CD1c-positive myeloid dendritic cell (primary cell): ENCODE data around the gene CCDC136.

Source experiments
- DNase-seq: peaks from one replicate; pipeline ENCODE4 v3.0.0-alpha.2; 2016; ENCODE audit errors: extremely low spot score

Gene CCDC136

DNA sequence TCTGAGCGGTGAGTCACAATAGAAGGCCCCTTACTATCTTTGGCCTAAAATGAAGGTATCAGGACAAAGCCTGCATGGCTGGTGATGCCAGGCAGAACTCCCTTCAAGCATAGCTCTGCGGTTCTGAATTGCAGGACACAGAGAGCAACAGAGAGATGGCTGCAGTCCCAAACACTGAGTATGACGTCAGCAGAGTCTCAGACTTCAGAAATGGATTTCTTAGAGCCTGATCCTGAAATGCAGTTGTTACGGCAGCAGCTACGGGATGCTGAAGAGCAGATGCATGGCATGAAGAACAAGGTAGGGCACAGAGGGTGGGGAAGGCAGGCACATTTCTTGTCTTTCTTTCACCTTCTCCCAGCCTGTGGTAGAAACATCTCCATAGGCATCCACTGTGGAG lies 13.5 kb downstream of the CCDC136 start:
- DNase-seq, result no peak

DNA sequence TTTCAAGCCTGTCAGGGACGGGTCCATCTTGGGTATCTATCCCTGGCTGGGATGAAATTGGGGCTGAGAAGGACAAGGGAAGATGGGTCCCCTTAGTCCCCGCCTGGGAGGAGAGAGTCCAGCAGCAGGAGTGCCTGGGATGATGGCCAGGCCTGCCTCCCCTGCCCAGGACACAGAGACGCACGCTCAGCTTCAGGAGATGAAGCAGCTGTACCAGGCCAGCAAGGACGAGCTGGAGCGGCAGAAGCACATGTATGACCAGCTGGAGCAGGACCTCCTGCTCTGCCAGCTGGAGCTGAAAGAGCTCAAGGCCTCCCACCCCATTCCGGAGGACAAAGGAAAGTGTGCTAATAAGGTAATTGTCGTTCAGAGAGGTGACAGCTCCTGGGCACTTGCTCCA lies 15.4 kb downstream of the CCDC136 start:
- DNase-seq, result no peak

DNA sequence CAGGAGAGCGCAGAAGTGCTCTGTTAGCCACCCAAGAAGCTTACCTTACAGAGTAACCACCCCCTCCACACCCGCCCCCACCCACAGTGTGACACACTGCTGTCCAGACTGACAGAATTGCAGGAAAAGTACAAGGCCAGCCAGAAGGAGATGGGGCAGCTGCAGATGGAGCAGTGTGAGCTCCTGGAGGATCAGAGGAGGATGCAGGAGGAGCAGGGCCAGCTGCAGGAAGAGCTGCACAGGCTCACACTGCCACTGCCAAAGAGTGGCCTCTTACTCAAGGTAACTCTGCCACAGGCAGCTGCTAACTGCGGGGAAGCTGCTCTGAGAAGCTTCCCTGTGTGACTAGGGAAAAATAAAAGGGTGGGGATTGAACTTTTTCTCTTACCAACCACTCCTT lies 17.6 kb downstream of the CCDC136 start:
- DNase-seq, result no peak

DNA sequence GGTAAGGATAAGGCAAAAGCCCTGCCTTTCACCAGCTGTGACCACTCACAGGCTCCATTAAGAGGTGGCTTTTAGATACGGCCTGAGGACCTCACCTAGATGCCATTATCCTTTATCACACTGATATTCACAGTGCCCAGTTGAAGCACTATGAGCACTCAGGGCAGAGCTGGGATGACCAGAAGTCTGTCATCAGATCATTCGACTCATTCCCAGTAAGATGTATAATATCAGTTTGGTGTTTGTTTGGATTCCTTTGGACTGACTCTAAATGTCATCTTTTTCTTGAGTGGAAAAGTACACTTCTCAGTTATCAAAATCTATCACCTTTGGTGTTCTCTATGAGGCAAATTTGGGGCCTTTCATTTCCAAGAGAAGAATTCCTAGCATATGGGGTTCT lies 18.7 kb downstream of the CCDC136 start:
- no peak for DNase-seq

DNA sequence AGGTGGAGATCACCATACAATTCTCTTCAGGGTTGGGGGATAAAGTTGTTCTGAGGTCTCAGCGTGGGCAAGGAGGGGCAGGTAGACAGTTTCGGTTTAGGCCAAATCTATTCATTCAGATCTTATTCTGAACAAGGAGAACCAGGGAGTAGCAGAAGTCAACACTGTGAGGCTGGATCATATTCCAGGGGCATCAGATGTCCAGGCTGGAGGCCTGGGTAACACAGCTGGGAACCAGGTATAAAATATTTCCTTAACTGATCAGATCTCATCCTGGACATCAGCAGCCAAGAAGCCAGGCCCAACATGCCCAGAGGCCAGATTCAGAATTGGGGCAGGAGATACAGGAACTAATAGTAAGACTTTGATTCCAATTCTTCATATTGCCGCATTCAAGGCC lies 19.2 kb downstream of the CCDC136 start:
- no peak for DNase-seq

DNA sequence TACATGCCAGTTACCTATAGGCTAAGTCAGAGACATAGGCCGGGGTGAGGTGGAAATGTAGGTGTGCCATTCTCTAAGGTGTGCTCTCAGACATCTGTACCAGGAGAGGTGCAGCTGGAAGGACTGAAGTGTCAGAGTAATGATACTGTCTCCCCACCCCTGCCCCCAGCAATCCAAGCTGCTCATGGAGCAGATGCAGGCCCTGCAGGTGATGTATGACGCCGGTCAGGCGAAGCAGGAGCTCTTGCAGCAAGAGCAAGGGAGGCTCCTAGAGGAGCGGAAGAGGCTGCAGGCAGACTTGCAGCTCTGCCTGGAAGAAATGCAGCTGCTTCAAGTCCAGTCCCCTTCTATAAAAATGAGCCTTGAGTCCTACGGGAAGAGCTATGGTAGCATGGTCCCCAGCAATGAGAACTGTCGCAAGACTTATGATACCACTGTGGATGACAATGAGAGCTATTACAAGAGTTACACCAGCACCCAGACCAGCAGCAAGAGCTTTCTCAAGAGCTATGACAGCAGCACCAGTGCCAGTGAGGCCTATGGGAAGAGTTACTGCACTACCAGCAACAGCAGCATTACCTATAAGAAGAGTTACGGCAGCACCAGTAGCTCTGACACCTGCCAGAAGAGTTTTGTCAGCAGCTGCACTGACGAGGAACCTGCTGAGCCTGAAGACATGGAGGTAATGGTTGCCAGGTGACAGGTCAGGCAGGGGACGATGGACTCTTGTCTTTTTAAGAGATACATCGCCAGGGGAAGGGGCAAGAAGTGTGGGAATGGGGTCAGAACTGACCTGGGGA lies 20.1 kb downstream of the CCDC136 start:
- no peak for DNase-seq

DNA sequence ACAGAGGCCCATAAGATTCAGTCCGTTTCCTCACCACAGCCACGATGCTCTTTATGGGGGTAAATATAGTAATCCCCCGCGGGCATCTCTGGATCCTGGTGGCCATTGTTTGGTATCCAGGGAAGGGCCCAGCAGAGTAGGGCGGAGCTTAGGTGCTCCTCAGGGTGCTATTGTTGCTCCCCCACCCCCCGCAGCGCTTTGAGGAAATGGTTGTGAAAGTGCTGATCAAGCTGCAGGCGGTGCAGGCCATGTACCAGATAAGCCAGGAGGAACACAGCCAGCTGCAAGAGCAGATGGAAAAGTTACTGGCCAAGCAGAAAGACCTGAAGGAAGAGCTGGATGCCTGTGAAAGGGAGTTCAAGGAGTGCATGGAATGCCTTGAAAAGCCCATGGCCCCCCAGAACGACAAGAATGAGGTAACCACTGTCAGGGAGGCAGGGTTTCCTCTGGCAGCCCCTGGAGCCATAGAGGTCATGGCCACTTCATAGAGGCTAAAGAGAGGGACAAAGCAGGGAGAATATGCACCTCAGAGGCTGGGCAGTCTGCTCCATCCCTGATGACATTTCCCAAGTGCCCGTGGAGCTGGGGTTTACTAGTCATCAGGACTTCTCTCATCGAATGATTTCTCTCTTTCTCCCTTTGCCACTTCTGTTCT lies 20.9 kb downstream of the CCDC136 start:
- DNase-seq, result peak; percentile 22

DNA sequence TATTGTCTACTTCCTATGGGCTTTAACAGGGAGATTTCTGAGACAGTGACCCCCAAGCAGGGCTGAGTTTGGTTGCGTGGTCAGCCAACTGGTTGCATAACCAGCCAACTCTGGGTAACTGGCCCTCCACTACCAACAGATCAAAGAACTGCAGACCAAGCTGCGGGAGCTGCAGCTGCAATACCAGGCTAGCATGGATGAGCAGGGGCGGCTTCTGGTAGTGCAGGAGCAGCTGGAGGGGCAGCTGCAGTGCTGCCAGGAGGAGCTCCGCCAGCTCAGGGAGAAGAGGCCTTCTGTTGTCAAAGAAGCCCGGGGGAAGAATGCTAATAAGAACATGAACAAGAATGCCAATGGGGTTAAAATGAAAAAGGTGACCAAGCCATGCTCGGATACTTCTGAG lies 22.7 kb downstream of the CCDC136 start:
- no peak for DNase-seq

DNA sequence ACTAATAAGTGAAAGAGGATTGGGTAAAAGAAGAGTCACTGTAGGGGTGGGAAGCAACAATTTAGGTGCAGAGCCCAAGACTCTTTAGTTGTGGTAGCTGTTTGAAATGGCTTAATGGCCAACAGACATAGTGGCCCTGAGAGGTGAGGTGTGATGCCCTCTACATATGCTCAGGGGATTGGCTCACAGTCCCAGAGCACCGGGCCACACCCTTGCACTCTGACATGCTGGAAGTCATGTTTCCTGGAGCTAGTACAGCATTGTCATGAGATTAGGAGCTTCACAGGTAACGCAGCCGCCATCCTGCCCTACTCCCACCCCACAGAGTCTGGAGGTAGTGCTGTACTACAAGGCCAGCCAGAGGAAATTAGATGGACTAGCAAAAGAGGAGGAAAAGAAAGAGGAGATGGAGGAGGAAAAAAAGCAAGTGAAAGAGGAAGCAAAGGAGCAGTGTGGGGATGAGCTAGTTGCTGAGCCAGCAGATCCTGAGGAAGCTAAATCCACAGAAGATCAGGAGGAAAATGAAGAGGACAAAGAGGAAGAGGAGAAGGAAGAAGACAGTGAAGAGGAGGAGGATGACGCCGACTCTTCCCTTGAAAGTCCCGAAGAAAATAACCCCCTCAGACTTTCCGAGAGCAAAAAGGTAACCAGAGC lies 23.6 kb downstream of the CCDC136 start:
- DNase-seq, result peak; percentile 29

DNA sequence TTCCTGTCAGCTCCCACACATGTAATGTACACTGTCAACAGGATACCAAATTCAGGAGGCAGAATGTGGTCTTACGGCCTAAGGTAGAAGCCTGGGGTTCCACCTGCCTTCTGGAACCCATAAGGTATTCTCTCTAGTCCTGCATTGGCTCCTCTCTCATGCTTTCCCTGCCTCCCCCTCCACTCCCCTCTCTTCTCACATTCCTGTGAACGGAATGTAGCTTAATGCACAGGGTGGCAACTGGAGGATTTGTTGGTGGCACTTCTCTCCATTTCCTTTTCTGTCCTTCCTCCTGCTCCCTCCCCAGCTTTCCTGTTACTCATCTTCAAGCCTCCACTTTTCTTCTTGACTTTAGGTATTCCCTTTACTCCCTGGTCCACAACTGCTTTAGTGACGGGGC lies 26.9 kb downstream of the CCDC136 start:
- no peak for DNase-seq

DNA sequence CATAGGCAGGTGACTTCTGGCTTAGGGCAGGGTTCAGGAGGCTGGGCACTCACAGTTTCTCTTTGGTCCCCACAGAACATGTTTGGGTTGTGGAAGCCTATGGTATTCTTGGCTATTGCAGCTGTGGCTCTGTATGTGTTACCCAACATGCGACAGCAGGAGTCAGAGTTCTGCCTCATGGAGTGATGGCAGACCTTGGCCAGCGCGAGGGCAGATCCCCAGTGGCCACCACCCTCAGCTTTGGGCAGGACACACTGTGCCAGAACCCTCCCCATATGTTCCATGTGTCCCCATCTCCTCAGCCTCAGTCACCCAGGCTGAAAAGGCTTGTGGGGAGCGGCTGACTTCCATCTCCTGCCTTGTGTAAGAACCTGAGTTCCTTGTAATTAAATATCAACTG lies 30.0 kb downstream of the CCDC136 start:
- DNase-seq, result no peak

DNA sequence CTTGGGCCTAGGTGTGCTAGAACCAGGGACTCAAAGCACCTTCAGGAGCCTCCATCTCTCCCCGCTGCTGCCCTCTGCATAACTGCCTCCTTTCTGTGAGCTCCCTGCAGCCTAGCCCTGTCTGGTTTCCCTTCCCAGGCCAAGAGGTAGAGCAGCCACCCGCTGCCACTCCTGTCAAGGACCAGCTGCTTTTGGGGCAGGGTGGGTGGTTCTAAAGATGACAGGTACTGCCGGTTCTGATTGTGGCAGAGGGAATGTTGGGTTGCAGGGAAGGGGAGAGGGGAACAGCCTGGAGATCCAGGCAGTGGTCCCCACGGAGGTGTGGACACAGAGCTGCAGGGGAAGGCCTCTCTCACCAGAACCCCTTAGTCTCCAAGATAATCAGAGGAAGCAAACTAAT lies 34.7 kb downstream of the CCDC136 start:
- DNase-seq, result no peak

DNA sequence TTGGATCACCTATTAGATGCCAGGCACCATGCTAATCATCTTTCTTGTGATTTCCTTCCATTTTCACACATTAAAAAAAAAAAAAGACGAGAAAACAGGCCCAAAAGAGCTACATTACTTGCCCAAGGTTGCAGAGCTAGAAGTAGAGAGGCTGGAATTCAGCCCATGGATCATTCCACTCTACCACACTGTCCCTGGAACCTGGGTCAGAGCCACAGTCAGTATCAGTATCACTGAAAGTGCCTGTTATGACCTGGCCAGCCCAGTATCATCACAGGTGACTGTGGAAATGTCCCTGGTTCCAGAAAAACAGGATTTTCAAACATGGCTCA lies 35.1 kb downstream of the CCDC136 start:
- no peak for DNase-seq

DNA sequence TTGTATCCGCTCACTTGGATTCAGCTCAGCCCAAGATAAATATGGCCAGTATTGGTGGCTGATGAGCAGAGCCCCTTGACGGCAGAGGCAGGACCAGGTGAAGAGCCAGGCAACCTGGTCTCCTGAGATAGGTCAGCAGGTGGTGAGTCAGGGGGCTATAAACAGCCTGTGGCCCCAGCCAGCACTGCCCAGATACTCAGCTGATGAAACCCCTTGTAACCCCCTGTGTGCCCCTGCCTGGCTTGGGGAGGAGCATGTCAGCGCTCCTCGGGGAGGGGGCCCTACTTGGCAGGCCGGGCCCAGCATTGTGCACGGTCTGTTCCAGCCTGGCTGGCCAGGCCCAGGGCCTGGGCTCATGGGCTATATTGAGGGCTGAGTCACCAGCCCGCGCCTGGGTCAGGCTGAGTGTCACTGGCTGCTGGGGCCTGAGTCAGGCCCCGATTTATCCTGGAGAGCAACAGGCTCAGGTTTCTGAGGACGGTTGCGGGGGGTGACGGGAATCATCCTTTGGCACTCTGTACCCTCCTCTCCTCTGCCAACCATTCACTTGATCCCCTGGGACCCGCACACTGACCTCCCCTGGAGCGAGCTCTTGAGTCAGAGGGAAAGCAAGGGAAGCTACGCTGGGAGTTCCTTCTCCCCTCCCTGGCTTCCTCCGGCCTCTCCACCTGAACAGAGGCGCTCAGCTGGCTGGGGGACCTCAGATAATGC lies 35.6 kb downstream of the CCDC136 start:
- DNase-seq, result no peak

DNA sequence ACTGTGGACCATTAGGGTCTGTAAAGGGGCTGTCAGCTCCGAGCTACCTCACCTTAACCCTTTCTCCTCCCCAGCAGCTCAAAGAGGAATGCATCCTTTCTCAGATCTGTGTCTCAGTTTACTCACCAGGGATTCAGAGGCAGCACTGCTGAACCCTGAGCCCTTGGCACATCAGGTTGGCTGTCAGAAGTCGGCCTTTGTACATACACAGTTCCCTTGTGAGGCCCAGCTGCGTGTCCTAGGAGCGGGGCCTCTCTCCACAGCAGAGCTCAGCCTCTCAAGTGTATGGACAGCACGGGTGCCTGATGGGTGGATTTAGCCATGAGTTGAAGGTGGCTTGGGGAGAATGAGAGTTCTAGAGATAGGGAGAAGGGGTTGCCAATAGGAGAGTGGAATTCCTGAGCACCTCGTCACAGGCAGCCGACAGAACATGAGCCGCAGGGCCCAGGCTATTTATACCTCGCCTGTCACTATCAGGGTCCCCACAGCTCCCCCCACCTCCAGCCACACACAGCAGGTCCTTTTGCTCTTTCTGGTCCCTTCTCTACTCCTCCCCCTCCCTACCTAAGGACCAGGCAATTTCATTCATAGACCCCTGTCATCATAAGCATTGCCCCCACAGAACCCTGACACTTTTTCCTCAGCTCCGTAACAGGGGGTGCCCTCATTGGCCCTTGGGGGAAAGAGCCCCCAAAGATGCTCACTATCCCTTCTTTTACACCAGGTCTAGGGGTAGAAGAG lies 36.4 kb downstream of the CCDC136 start:
- no peak for DNase-seq

DNA sequence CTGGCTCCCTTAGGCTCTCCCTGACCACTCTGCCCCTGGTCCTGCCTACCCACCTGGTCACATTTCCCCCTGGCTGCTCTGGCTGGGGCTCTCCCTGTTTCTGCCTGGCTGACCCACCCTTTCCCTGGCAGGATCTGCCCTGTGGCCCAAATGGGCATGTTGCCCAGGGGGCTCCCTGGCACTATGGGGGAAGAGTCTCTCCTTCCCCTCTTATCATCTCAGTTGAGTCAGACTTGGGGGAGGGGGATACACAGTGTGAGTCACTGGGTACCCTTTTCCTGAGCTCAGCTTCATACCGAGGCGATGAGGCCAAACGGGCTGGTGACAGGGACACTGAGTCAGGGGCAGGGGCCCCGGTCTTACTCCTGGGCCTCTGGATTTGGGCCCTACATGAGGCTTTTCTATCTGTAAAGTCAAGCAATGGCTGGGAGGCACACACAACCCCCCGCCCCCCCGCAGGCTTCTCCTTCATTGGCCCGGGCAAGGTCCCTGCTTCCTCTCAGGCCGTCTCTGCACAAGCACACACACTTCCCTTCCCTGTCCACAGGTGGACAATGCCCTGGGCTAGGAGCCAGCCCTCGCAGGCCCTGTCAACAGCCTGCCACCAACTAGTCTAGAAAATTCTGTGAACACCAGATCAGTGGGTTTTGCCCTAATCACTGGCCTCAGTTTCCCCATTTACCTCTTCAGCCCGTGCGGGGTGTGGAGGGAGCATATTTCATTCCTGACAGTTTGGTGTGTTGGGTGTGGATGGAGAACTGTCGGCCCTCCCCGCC lies 37.8 kb downstream of the CCDC136 start:
- DNase-seq, result no peak

DNA sequence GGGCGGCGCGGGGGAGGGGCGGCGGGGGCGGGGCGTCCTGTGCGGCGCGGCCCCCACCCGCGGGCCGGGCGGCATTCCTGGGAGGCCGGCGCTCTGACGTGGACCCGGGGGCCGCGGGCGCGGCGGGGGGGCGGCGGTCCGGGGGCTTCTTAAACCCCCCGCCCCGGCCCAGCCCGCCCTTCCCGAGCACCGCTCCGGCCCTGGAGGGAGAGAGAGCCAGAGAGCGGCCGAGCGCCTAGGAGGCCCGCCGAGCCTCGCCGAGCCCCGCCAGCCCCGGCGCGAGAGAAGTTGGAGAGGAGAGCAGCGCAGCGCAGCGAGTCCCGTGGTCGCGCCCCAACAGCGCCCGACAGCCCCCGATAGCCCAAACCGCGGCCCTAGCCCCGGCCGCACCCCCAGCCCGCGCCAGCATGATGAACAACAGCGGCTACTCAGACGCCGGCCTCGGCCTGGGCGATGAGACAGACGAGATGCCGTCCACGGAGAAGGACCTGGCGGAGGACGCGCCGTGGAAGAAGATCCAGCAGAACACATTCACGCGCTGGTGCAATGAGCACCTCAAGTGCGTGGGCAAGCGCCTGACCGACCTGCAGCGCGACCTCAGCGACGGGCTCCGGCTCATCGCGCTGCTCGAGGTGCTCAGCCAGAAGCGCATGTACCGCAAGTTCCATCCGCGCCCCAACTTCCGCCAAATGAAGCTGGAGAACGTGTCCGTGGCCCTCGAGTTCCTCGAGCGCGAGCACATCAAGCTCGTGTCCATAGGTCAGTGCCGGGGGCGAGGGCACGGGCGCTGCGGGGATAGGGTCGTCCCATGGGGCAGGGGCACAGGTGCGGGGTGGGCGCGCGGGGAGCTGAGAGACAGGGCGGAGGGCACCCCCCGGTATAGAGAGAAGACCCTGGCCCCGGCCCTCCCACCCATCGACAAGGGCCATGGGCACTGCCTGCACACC lies 38.7 kb downstream of the CCDC136 start, which contains the start of gene FLNC:
Gene FLNC, plus strand, starts transcription at position 176 of the 947 bp plus-strand sequence. Its CDS starts 232 bp downstream, at position 408.
- DNase-seq, result peak; percentile 61

DNA sequence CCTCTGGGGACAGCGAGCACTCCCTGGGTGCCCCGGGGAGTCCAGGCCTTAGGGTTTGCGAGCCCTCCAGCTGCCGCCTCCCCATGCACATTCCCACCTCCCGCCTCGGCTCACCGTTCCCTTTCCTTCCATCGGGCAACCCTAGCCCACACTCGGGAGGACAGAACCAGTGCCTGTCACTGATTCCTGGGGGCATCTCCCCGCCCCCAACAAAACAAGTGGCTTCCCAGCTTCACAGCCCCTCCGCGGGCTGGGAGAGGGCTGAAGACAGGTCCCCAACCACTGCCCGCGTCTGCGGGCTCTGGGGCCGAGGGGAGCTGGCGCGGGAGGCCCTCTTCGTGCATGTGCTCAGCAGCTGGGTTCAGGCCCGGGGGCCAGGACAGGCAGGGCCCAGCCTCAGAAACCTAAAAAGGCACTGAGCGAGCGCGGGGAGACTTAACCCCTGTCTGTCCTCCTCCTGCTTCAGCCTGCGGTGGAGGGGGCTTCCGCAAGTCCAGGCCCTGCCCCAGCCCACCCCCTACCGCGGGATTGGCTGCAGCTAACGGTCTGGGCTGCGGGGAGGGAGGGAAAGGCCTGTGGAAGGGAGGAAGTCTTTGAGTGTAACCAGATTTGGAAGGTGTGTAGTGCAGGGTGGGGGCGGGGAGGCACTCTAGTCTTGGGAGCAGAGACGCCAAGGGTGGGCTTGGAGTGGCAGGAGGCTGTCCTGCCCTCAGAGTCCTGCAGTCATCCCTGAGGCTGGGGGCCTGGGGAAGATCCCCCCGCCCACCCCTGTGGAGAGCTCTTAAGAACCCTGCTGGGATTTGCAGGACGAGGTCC lies 39.6 kb downstream of the CCDC136 start:
- DNase-seq, result no peak
